Measurements from ENCODE around the gene SASH1. TPM values are rescaled to one million over a fixed set of nuclear protein-coding genes. Genes with fewer than 3 reads are reported as not detected.

The SASH1 gene
- total RNA-seq, 1 donor from 2014 or later: 10.2 TPM

DNA sequence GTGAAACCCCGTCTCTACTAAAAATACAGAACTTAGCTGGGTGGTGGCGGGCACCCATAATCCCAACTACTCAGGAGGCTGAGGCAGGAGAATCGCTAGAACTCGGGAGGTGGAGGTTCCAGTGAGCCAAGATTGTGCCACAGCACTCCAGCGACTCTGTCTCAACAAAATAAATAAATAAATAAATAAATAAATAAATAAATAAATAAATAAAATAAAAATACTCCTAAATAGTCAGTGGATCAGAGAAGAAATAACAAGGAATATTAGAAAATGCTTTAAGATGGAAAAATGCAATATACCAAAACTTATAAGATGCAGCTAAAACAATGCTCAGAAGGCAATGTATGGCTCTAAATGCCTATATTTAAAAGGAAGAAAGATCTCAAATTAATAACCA, 39.0 kb upstream of the SASH1 start:
- H3K79me2 ChIP-seq (ENCODE audit: low read depth): no peaks in the 10 kb centered on the region
- Mint-ChIP-seq H3K4me3 (no peak overlapping the region), H3K27me3 (ENCODE audit: insufficient read depth, low read depth) (no peaks in the 10 kb centered on the region), H3K36me3 (no peaks in the 10 kb centered on the region), H3K27ac (no peak overlapping the region), H3K4me1 (peaks cover 22% of the 10 kb centered on the region), H3K9me3 (no peaks in the 10 kb centered on the region)
- H4K20me1 ChIP-seq (ENCODE audit: low read depth): no peaks in the 10 kb centered on the region
- no peaks in the 10 kb centered on the region for H3K9me3 ChIP-seq (ENCODE audit: low read depth)
- DNase-seq (ENCODE audit: low spot score): no peak
- no peak overlapping the region for H3K4me3 ChIP-seq
- no peaks in the 10 kb centered on the region for H3K27me3 ChIP-seq
- peaks cover 4% of the 10 kb centered on the region for H3F3A ChIP-seq (ENCODE audit: low read depth)
- no peak overlapping the region for H3K4me2 ChIP-seq
- H3K4me1 ChIP-seq: peaks cover 3% of the 10 kb centered on the region
- no peak overlapping the region for H3K27ac ChIP-seq
- TF ChIP-seq, protein P1, sequence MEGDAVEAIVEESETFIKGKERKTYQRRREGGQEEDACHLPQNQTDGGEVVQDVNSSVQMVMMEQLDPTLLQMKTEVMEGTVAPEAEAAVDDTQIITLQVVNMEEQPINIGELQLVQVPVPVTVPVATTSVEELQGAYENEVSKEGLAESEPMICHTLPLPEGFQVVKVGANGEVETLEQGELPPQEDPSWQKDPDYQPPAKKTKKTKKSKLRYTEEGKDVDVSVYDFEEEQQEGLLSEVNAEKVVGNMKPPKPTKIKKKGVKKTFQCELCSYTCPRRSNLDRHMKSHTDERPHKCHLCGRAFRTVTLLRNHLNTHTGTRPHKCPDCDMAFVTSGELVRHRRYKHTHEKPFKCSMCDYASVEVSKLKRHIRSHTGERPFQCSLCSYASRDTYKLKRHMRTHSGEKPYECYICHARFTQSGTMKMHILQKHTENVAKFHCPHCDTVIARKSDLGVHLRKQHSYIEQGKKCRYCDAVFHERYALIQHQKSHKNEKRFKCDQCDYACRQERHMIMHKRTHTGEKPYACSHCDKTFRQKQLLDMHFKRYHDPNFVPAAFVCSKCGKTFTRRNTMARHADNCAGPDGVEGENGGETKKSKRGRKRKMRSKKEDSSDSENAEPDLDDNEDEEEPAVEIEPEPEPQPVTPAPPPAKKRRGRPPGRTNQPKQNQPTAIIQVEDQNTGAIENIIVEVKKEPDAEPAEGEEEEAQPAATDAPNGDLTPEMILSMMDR (IDR thresholded peaks at IDR 0.05): no peak
- TF ChIP-seq EZH2phosphoT487 (IDR thresholded peaks at IDR 0.05) (no peak), EZH2 (IDR thresholded peaks at IDR 0.05) (no peak)
- H3K36me3 ChIP-seq: no peaks in the 10 kb centered on the region
- H2AFZ ChIP-seq (replicated peaks): no peak overlapping the region
- no peak overlapping the region for H3K9ac ChIP-seq

DNA sequence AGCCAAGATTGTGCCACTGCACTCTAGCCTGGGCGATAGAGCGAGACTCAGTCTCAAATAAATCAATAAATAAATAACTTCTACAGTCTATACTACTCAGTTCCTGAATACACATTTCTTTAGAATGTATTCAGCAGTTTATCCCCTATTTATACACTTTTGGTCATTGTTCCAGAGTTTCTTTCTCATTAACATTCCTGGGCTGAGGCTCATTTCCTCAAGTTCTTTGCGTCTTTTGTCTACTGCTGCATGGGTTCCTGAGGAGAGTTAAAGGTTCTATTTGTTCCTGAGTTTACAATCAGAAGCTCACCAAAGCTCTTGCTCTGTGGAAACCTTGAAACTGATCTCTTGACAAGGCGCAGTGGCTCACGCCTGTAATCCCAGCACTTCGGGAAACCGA, 37.7 kb upstream of the SASH1 start:
- H3K27me3 Mint-ChIP-seq (ENCODE audit: insufficient read depth, low read depth): no peaks in the 10 kb centered on the region
- DNase-seq (ENCODE audit: low spot score): peak; percentile 36
- H3K27me3 ChIP-seq: no peaks in the 10 kb centered on the region
- no peak overlapping the region for H3K4me3 ChIP-seq
- H3K4me2 ChIP-seq: no peak overlapping the region
- peaks cover 4% of the 10 kb centered on the region for H3F3A ChIP-seq (ENCODE audit: low read depth)
- peaks cover 3% of the 10 kb centered on the region for H3K4me1 ChIP-seq
- no peaks in the 10 kb centered on the region for H3K36me3 Mint-ChIP-seq
- peaks cover 22% of the 10 kb centered on the region for H3K4me1 Mint-ChIP-seq
- H3K9me3 ChIP-seq (ENCODE audit: low read depth): no peaks in the 10 kb centered on the region
- H3K4me3 Mint-ChIP-seq: no peak overlapping the region
- no peak overlapping the region for H3K27ac Mint-ChIP-seq
- H3K27ac ChIP-seq: no peak overlapping the region
- no peaks in the 10 kb centered on the region for H3K9me3 Mint-ChIP-seq
- no peak overlapping the region for H3K9ac ChIP-seq
- TF ChIP-seq EZH2phosphoT487 (IDR thresholded peaks at IDR 0.05): no peak
- TF ChIP-seq EZH2 (IDR thresholded peaks at IDR 0.05): no peak
- TF ChIP-seq, protein P1 (IDR thresholded peaks at IDR 0.05): no peak
- H2AFZ ChIP-seq (replicated peaks): no peak overlapping the region
- no peaks in the 10 kb centered on the region for H3K79me2 ChIP-seq (ENCODE audit: low read depth)
- H4K20me1 ChIP-seq (ENCODE audit: low read depth): no peaks in the 10 kb centered on the region
- H3K36me3 ChIP-seq: no peaks in the 10 kb centered on the region

DNA sequence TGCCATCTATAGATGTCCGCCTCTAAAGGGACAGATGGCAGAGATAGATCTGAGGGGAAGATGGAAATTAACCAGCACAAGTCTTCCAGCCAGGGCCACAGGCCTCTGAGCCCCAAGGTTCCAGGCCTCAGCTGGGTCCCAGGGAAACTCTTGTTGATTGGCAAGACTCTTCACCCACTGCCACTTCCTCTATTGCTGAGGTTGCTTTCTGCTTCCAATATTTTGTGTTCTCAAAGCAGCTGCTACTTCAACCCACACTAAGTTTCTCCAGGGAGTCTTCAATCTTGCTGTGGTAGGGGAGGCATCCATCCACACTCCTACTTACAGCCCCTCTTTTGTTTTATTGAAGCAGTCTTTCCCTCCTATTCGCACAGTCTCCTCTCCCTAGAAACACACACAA, 36.4 kb upstream of the SASH1 start:
- peak overlapping the region; percentile 81 for H3K27ac Mint-ChIP-seq
- H3K9ac ChIP-seq: no peak overlapping the region
- H4K20me1 ChIP-seq (ENCODE audit: low read depth): no peaks in the 10 kb centered on the region
- peak overlapping the region; percentile 68 for H2AFZ ChIP-seq (replicated peaks)
- no peaks in the 10 kb centered on the region for H3K9me3 ChIP-seq (ENCODE audit: low read depth)
- H3K36me3 ChIP-seq: no peaks in the 10 kb centered on the region
- no peaks in the 10 kb centered on the region for H3K27me3 Mint-ChIP-seq (ENCODE audit: insufficient read depth, low read depth)
- no peaks in the 10 kb centered on the region for H3K9me3 Mint-ChIP-seq
- H3K36me3 Mint-ChIP-seq: no peaks in the 10 kb centered on the region
- no peaks in the 10 kb centered on the region for H3K79me2 ChIP-seq (ENCODE audit: low read depth)
- H3F3A ChIP-seq (ENCODE audit: low read depth): peaks cover 4% of the 10 kb centered on the region
- H3K4me1 ChIP-seq: peaks cover 3% of the 10 kb centered on the region
- H3K27ac ChIP-seq: no peak overlapping the region
- H3K4me1 Mint-ChIP-seq: peaks cover 19% of the 10 kb centered on the region
- TF ChIP-seq EZH2 (IDR thresholded peaks at IDR 0.05) (no peak), EZH2phosphoT487 (IDR thresholded peaks at IDR 0.05) (no peak)
- TF ChIP-seq, protein P1 (IDR thresholded peaks at IDR 0.05): no peak
- no peak overlapping the region for H3K4me3 ChIP-seq
- no peak for DNase-seq (ENCODE audit: low spot score)
- H3K4me2 ChIP-seq: no peak overlapping the region
- H3K4me3 Mint-ChIP-seq: no peak overlapping the region
- H3K27me3 ChIP-seq: no peaks in the 10 kb centered on the region
